HG03571 (cell line): ENCODE measurements around the gene NPLOC4.
"Not testable (repeated sequence)": the region's sequence is repeated elsewhere in the genome, so short reads cannot be mapped to it uniquely, and the experiment has no call there.

Experiments
- ATAC-seq: cut with Tn5 transposase; IDR thresholded peaks from one replicate; pipeline ENCODE4 v1.9.1; 2021; ENCODE audit not compliant: unreplicated experiment

Gene NPLOC4

GRCh38 chr17:81635973-81636504 lies 873 bp downstream of the NPLOC4 start:
- no peak for ATAC-seq

GRCh38 chr17:81635431-81635830 lies 1.5 kb downstream of the NPLOC4 start:
- ATAC-seq, result no peak

GRCh38 chr17:81631482-81631881 lies 5.4 kb downstream of the NPLOC4 start:
- ATAC-seq, result no peak

GRCh38 chr17:81630274-81630673 lies 6.6 kb downstream of the NPLOC4 start:
- no peak for ATAC-seq

- ATAC-seq, result no peak
These were observed 15.3 kb downstream of the NPLOC4 start for GRCh38 chr17:81621494-81622130.

GRCh38 chr17:81618307-81618706 lies 18.6 kb downstream of the NPLOC4 start:
- ATAC-seq, result not testable (repeated sequence)

GRCh38 chr17:81616877-81617276 lies 20.0 kb downstream of the NPLOC4 start:
- no peak for ATAC-seq

- no peak for ATAC-seq
These were observed 21.4 kb downstream of the NPLOC4 start for GRCh38 chr17:81615401-81615930.

- no peak for ATAC-seq
These were observed 24.5 kb downstream of the NPLOC4 start for GRCh38 chr17:81612172-81612970.

GRCh38 chr17:81609541-81610311 lies 27.2 kb downstream of the NPLOC4 start:
- ATAC-seq, result no peak

GRCh38 chr17:81608605-81609004 lies 28.3 kb downstream of the NPLOC4 start:
- no peak for ATAC-seq

- ATAC-seq, result no peak
These were observed 28.8 kb downstream of the NPLOC4 start for GRCh38 chr17:81608082-81608481.

- no peak for ATAC-seq
These were observed 29.5 kb downstream of the NPLOC4 start for GRCh38 chr17:81607431-81607830.

- ATAC-seq, result no peak
These were observed 32.9 kb downstream of the NPLOC4 start for GRCh38 chr17:81603846-81604610.

- no peak for ATAC-seq
These were observed 35.3 kb downstream of the NPLOC4 start for GRCh38 chr17:81601525-81602120.

GRCh38 chr17:81599719-81600486 lies 37.0 kb downstream of the NPLOC4 start:
- ATAC-seq, result no peak

GRCh38 chr17:81593105-81593871 lies 43.6 kb downstream of the NPLOC4 start:
- no peak for ATAC-seq

- no peak for ATAC-seq
These were observed 44.9 kb downstream of the NPLOC4 start for GRCh38 chr17:81591971-81592370.

- no peak for ATAC-seq
These were observed 46.8 kb downstream of the NPLOC4 start for GRCh38 chr17:81590121-81590520.
